PC-3 (cell line): Measurements from ENCODE around the gene ADAD2.

Source experiments
- EZH2 ChIP-seq: fragments of 300-600 bp; sonication (generic); IDR thresholded peaks from one replicate; pipeline ENCODE4 v1.6.1; 2017; ENCODE audit warnings: antibody characterized with exemption, mild to moderate bottlenecking, low read length; ENCODE audit not compliant: unreplicated experiment
- TF ChIP-seq, protein P1 (sequence below): fragments of 300-600 bp; sonication (generic); conservative IDR thresholded peaks from 2 replicates; pipeline ENCODE4 v1.5.1; 2017; ENCODE audit warnings: antibody characterized with exemption, low read depth, mild to moderate bottlenecking, low read length

GRCh38 chr16:84220851-84221250 lies 29.9 kb downstream of the ADAD2 start:
- TF ChIP-seq, protein P1, sequence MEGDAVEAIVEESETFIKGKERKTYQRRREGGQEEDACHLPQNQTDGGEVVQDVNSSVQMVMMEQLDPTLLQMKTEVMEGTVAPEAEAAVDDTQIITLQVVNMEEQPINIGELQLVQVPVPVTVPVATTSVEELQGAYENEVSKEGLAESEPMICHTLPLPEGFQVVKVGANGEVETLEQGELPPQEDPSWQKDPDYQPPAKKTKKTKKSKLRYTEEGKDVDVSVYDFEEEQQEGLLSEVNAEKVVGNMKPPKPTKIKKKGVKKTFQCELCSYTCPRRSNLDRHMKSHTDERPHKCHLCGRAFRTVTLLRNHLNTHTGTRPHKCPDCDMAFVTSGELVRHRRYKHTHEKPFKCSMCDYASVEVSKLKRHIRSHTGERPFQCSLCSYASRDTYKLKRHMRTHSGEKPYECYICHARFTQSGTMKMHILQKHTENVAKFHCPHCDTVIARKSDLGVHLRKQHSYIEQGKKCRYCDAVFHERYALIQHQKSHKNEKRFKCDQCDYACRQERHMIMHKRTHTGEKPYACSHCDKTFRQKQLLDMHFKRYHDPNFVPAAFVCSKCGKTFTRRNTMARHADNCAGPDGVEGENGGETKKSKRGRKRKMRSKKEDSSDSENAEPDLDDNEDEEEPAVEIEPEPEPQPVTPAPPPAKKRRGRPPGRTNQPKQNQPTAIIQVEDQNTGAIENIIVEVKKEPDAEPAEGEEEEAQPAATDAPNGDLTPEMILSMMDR, result no peak
- TF ChIP-seq EZH2, result no peak
